ENCODE data around the gene ITGAX. TPM values are rescaled to one million over a fixed set of nuclear protein-coding genes. Genes with fewer than 3 reads are reported as not detected.

The ITGAX gene
- total and polyA plus RNA-seq, 2 of the 8 experiments (the other 6 are each of a cell fraction or from before 2014, with no cell fraction given): 0.30 TPM; not detected in 1

DNA sequence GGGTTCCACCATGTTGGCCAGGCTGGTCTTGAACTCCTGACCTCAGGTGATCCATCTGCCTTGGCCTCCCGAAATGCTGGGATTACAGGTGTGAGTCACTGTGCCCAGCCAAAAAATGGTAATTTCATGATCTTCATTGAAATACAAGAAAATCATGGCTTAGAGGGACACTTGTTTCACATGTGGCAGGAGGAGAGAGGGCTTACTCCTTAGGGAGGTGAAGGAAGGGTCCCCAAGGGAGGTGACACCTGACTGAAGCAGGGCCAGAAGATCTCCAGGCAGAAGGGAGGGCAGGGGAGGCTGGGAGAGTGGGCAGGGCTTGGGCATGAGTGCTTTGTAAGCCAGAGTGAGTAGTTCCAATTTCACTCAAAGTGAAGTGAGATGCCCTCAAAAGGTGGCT is 20.0 kb upstream of the ITGAX start:
- Histone ChIP-seq H3K4me2 (ENCODE audit: insufficient read depth in 1 of 2, low read depth in 2 of 2, low read length in 2 of 2) (no peak overlapping the region), H2BK12ac (ENCODE audit: low read depth, low read length) (no peak overlapping the region), H3K4me1 (replicated peaks in 1 of 4; ENCODE audit: control insufficient read depth in 3 of 4, insufficient read depth in 4 of 4, low read length in 3 of 4) (peaks cover 0 to 11% (median 5%) of the 10 kb centered on the region in 4 experiments; a peak in 5 of 7 replicates), H3K9me3 (ENCODE audit: insufficient read depth in 2 of 2, low read depth in 1 of 2, low read length in 1 of 2) (no peaks in the 10 kb centered on the region), H3K23ac (ENCODE audit: insufficient read length) (no peak overlapping the region), H4K8ac (ENCODE audit: extremely low read depth, insufficient read depth, low read length) (no peak overlapping the region), H2BK120ac (replicated peaks; ENCODE audit: low read depth, low read length) (no peak overlapping the region), H3K27me3 (replicated peaks in 1 of 4; ENCODE audit: control insufficient read depth in 3 of 4, extremely low read depth in 1 of 4, insufficient read depth in 3 of 4, low read length in 3 of 4) (peaks cover 4 to 26% (median 21%) of the 10 kb centered on the region in 4 experiments), H3K56ac (replicated peaks; ENCODE audit: insufficient read length, low read depth, low read length) (no peak overlapping the region), H3K4me3 (ENCODE audit: extremely low read depth in 1 of 4, insufficient read depth in 2 of 4, low read depth in 3 of 4, low read length in 4 of 4) (no peak overlapping the region), H3K79me1 (ENCODE audit: low read depth, low read length) (no peaks in the 10 kb centered on the region), H3K9ac (replicated peaks in 1 of 4; ENCODE audit: extremely low read depth in 1 of 4, low read depth in 3 of 4, low read length in 3 of 4) (no peak overlapping the region), H2BK20ac (ENCODE audit: low read length) (no peak overlapping the region), H3K4ac (replicated peaks; ENCODE audit: insufficient read length, low read depth, low read length) (no peak overlapping the region), H2BK5ac (ENCODE audit: low read depth, low read length) (no peak overlapping the region), H2AK5ac (ENCODE audit: low read depth, low read length) (no peak overlapping the region), H3K36me3 (ENCODE audit: control insufficient read depth in 2 of 4, insufficient read depth in 4 of 4, low read length in 3 of 4) (no peaks in the 10 kb centered on the region), H4K20me1 (replicated peaks in 1 of 2; ENCODE audit: control insufficient read depth in 1 of 2, insufficient read depth in 2 of 2, low read length in 2 of 2) (peaks cover 0 to 4% of the 10 kb centered on the region in 2 experiments), H3K27ac (ENCODE audit: low read depth, low read length) (no peak overlapping the region), H4K91ac (replicated peaks; ENCODE audit: insufficient read length, low read length) (no peak overlapping the region), H2BK15ac (ENCODE audit: low read length) (no peak overlapping the region; the same call in 1 of the 2 replicates), H3K23me2 (ENCODE audit: low read depth, low read length) (peaks cover 5% of the 10 kb centered on the region), H4K5ac (ENCODE audit: insufficient read length, low read depth, low read length) (no peak overlapping the region), H2AFZ (ENCODE audit: low read length) (no peak overlapping the region), H3K79me2 (ENCODE audit: control insufficient read depth in 1 of 2, insufficient read depth in 2 of 2, low read length in 2 of 2) (no peaks in the 10 kb centered on the region), H3K14ac (ENCODE audit: insufficient read length) (no peak overlapping the region), H3K18ac (ENCODE audit: extremely low read depth, low read length) (no peak overlapping the region)
- CTCF ChIA-PET (ENCODE audit: partially characterized antibody): no interaction called here
- 77% methylated on average over 1 of the region's 1 CpG; no CpG with 5 or more reads in 1 of the 2 experiments for WGBS, 2 experiments (ENCODE audit: extremely low coverage in 1 of 2, insufficient coverage in 1 of 2, insufficient read length in 1 of 2, insufficient replicate concordance in 2 of 2, low coverage in 1 of 2, low lambda C conversion rate in 2 of 2, missing lambda C conversion rate in 1 of 2)
- DNase-seq (ENCODE audit: low read depth in 1 of 2, low spot score in 2 of 2) (no peak), FAIRE-seq (no peak)
- POLR2A ChIA-PET (ENCODE audit: partially characterized antibody): interaction anchor here (0.7 kb wide), 1 partner anchor 92 kb away, joined by 3 read pairs; no protein-coding TSS in a partner anchor
- TF ChIP-seq SIRT6 (IDR thresholded peaks at IDR 0.05; ENCODE audit: low read length) (no peak), SRF (IDR thresholded peaks at IDR 0.05; ENCODE audit: low read depth, low read length) (no peak), TEAD4 (IDR thresholded peaks at IDR 0.05; ENCODE audit: low read depth, low read length) (no peak), YY1 (IDR thresholded peaks at IDR 0.05; ENCODE audit: low read depth, low read length) (no peak), CBX5 (IDR thresholded peaks at IDR 0.05; ENCODE audit: low read depth, low read length) (no peak), ASH2L (IDR thresholded peaks at IDR 0.05; ENCODE audit: low read length) (no peak), NRF1 (IDR thresholded peaks at IDR 0.05; ENCODE audit: low read depth, low read length) (no peak), RAD21 (IDR thresholded peaks at IDR 0.05 in 1 of 2, conservative IDR thresholded peaks at IDR 0.05 in 1 of 2; ENCODE audit: low read depth in 2 of 2, low read length in 2 of 2) (no peak), CREB1 (IDR thresholded peaks at IDR 0.05) (no peak), EZH2 (IDR thresholded peaks at IDR 0.05; ENCODE audit: low read depth, low read length, severe bottlenecking) (no peak), CHD1 (IDR thresholded peaks at IDR 0.05; ENCODE audit: low read depth, low read length) (no peak), RBBP5 (IDR thresholded peaks at IDR 0.05; ENCODE audit: borderline replicate concordance, low read depth, low read length) (no peak), RFX5 (IDR thresholded peaks at IDR 0.05; ENCODE audit: borderline replicate concordance, low read depth, low read length) (no peak), GTF2F1 (IDR thresholded peaks at IDR 0.05; ENCODE audit: borderline replicate concordance, low read depth, low read length) (no peak), POU5F1 (IDR thresholded peaks at IDR 0.05; ENCODE audit: low read depth, low read length) (no peak), SP1 (IDR thresholded peaks at IDR 0.05; ENCODE audit: low read depth, low read length) (no peak)

Data from H1 (cell line).